Activated CD4-positive, alpha-beta memory T cell treated with anti-CD3 and anti-CD28 coated beads for 36 hours (primary cell): ENCODE data around the gene WFS1. TPM values are rescaled to one million over a fixed set of nuclear protein-coding genes. Genes with fewer than 3 reads are reported as not detected.

ENCODE experiments used
- CTCF ChIA-PET: fragments of 350-600 bp; sonication (Branson Sonifier 250); formaldehyde crosslinking; loops from one replicate; lab custom pipeline; 2021; ENCODE audit warnings: antibody characterized with exemption, inconsistent platforms; lab: Charles Lee
- POLR2A ChIA-PET: fragments of 350-600 bp; sonication (Branson Sonifier 250); formaldehyde crosslinking; loops from one replicate; lab custom pipeline; 2021; ENCODE audit warnings: antibody characterized with exemption; lab: Charles Lee
- DNase-seq: peaks from one replicate; pipeline ENCODE4 v3.0.0-alpha.2; 2020
- H3K27ac Mint-ChIP-seq: one replicate; pipeline ENCODE4 v1.8.0; 2021; ENCODE audit warnings: mixed read lengths
- H3K27me3 Mint-ChIP-seq: one replicate; pipeline ENCODE4 v1.8.0; 2021; ENCODE audit warnings: mixed read lengths
- H3K36me3 Mint-ChIP-seq: one replicate; pipeline ENCODE4 v1.8.0; 2021; ENCODE audit warnings: mixed read lengths
- H3K4me1 Mint-ChIP-seq: one replicate; pipeline ENCODE4 v1.8.0; 2021; ENCODE audit warnings: low read depth, mixed read lengths
- H3K4me3 Mint-ChIP-seq: one replicate; pipeline ENCODE4 v1.8.0; 2021; ENCODE audit warnings: mild to moderate bottlenecking, mixed read lengths
- H3K9me3 Mint-ChIP-seq: one replicate; pipeline ENCODE4 v1.8.0; 2021; ENCODE audit warnings: mixed read lengths
- intact Hi-C: fragments of 100-400 bp; cut with micrococcal nuclease; formaldehyde crosslinking; loops from one replicate; pipeline ENCODE4 v1.15.1; 2023
- total RNA-seq, 2 experiments: library from RNA; stranded (reverse); gene quantifications; one replicate each; pipeline ENCODE4 v1.2.3, GENCODE V29; 2021

Gene WFS1
- total RNA-seq, 2 experiments from 2014 or later = 4.6 to 5.3 TPM

DNA sequence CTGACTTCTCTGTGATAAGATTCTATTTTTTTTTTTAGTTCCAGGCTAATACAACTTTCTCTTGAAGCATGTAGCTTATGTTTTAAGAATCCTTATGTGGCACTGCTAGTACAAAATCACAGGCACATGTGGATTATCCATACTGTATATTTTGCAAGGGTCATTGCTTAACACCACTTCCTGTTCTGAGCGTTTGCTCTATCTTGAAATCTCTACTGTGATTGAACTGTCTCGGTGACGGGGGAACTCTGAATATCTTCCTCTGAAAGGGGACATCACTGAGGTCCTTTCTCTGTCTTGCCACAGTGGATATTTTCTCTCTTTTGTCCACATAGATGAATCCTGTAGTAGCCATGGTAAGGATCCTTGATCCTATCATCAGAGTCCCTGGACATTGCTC is 2.1 kb upstream of the WFS1 start:
- POLR2A ChIA-PET = no interaction called here

DNA sequence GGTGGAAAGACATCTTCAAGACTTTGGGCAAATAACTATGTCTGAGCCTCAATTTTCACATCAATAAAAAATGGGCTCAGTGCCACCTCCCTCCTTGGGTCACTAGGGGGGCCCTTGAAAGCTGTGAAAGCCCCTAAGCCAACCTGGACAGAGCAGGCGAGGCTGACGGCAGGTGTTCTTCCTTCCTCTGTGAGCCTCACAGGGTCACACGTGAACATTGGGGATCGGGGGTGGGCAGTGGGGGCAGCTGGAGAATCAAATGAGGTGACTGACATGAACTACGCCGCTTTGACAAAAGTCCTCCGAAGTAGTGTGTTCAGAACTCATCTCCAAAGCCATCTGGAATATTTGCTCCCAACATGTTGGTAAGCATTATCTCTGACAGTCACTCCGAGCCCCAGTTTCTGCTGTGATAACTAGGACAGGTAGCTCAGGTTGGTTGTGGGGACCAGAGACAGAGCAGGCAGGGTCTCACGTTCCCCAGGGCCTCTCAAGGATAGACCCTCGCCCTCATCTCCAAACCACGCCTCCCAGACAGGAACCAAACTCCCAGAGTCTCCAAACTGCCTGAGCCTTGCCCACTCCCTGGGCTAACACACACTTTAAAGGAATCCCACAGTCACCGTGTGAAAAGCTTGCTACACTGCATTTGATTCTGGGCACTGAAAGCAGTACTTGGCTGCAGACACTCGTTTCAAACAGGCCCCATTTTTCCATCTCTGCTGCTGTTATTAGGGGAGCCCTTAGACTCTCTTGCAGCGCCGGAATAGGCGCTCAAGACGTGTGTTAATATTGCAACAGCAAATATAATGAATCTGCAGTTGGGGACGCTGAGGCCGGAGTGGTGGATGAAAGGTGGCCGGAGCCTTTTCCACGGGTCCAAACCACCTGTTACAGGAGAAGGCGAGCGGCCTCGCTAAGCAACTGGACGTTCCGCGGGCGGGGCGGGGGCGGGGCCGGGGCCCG is 717 bp upstream of the WFS1 start:
- POLR2A ChIA-PET = interaction anchor here (1.4 kb wide), 1 partner anchor 69 kb away, joined by 6 read pairs; the partner anchor contains the start of gene JAKMIP1

More for the DNA sequence above, 2.1 kb upstream of the WFS1 start:
- Mint-ChIP-seq H3K4me1 (peaks cover 8% of the 10 kb centered on the region), H3K27ac (no peak overlapping the region), H3K4me3 (no peak overlapping the region), H3K27me3 (peaks cover 3% of the 10 kb centered on the region), H3K36me3 (no peaks in the 10 kb centered on the region), H3K9me3 (no peaks in the 10 kb centered on the region)
- DNase-seq = no peak
- CTCF ChIA-PET = interaction anchor here (0.9 to 4.4 kb wide), 3 partner anchors 14 to 66 kb away, joined by 5 to 28 read pairs (median 5); no protein-coding TSS in a partner anchor
- intact Hi-C loops = loop anchor here (5.0 kb wide), 1 partner anchor 60 kb away; no protein-coding TSS in a partner anchor

DNA sequence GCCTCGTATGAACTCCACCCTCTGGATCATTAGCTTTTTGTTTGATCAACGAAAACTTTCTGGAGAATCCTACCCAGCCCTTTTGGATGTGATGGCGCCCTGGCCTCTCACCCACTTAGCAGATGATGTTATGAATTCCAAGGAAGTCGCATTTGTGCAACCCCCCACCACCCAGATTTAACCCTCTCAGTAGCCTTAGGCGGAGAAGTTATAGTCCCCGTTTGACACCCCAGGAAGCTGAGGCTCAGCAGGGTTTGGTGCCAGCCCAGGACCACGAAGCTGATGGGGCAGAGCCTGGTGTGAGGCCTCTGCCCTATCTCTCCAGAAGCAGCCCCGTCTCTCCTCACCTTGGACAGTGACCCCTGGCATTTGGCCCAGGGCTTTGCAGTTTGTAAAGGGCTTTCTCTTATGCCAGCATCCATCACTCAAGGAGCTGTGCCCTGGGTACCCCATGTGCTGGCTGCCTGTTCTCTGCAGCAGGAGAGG is 1.0 kb downstream of the WFS1 start:
- Mint-ChIP-seq H3K4me1 (peaks cover 8% of the 10 kb centered on the region), H3K4me3 (peak overlapping the region; percentile 73), H3K27me3 (peaks cover 3% of the 10 kb centered on the region), H3K27ac (no peak overlapping the region), H3K36me3 (no peaks in the 10 kb centered on the region), H3K9me3 (no peaks in the 10 kb centered on the region)
- ChIA-PET CTCF (interaction anchor here (1.2 to 4.9 kb wide), 4 partner anchors 20 to 61 kb away, joined by 4 to 31 read pairs (median 17); no protein-coding TSS in a partner anchor), POLR2A (no interaction called here)
- DNase-seq = no peak
- intact Hi-C loops = no loop called here

More for the DNA sequence above, 717 bp upstream of the WFS1 start:
- intact Hi-C loops = loop anchor here (5.0 kb wide), 1 partner anchor 58 kb away; no protein-coding TSS in a partner anchor
- peaks cover 3% of the 10 kb centered on the region for H3K27me3 Mint-ChIP-seq
- H3K9me3 Mint-ChIP-seq = no peaks in the 10 kb centered on the region
- peak overlapping the region; percentile 71 for H3K4me3 Mint-ChIP-seq
- H3K36me3 Mint-ChIP-seq = no peaks in the 10 kb centered on the region
- H3K4me1 Mint-ChIP-seq = peaks cover 8% of the 10 kb centered on the region
- CTCF ChIA-PET = interaction anchor here (0.6 to 4.9 kb wide), 7 partner anchors 15 to 69 kb away, joined by 3 to 31 read pairs (median 5); partner anchors contain the start of gene JAKMIP1
- H3K27ac Mint-ChIP-seq = no peak overlapping the region
- no peak for DNase-seq

DNA sequence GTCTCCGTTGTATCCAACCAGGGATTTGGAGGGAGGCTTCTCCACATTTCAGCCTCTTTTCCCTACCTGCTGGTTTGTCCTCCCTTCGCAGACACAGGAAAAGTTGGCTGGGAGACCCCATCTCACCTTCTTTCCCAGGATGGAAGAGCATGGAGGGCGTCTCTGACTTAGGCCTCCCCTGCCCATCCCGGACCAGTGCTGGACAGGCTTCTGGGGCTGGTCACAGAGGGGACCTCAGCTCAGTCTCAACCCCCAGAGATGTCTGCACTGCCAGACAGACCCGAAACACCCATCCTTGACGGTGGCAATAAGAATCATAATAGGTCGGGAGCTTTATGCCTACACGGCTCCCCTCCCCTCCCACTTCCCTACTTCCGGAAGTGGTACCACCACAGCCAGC is 1.6 kb downstream of the WFS1 start:
- no peaks in the 10 kb centered on the region for H3K36me3 Mint-ChIP-seq
- no peak for DNase-seq
- peaks cover 3% of the 10 kb centered on the region for H3K27me3 Mint-ChIP-seq
- H3K4me3 Mint-ChIP-seq = no peak overlapping the region
- CTCF ChIA-PET = interaction anchor here (1.2 to 4.9 kb wide), 3 partner anchors 20 to 60 kb away, joined by 4 to 31 read pairs (median 6); no protein-coding TSS in a partner anchor
- POLR2A ChIA-PET = interaction anchor here (0.6 kb wide), 1 partner anchor 632 kb away, joined by 3 read pairs; no protein-coding TSS in a partner anchor
- intact Hi-C loops = no loop called here
- no peak overlapping the region for H3K27ac Mint-ChIP-seq
- H3K4me1 Mint-ChIP-seq = peaks cover 8% of the 10 kb centered on the region
- H3K9me3 Mint-ChIP-seq = no peaks in the 10 kb centered on the region

DNA sequence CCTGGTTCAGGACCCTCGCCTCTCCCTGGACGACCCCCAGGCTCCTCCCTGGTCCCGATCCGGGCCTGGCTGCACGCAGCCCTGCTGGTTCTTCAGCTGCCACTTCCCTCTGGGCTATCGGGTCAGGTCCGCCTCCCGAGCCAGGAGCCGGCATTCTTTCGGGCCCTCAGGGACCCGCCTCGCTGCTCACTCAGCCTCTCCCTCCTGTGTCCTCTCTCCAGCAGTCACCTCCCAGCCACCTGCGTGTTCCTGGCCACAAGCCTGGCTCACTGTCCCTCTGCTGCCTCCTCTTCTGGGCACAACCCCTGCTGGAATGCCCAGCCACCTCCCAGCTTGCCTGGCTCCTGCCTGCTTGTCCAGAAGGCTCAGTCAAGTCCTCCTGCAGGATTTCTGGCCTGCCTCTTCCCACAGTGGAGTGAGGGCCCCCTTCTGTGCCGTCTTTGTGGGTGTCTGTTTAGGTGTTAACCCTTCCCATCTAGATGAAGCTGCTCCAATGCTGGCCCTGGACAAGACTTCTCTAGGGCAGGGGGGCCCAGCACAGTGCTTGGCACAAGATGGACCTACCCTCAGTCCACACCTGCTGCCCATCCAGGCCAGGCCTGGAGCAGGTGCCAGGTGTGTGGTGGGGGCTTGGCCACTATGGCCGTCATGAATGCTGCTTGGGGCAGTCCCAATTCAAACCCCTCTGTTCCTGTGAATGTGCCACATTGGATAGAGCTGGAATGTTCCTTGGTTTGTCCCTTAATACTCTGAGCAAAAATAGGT is 2.2 kb downstream of the WFS1 start:
- H3K36me3 Mint-ChIP-seq = no peaks in the 10 kb centered on the region
- H3K4me1 Mint-ChIP-seq = peaks cover 8% of the 10 kb centered on the region
- POLR2A ChIA-PET = interaction anchor here (0.6 kb wide), 1 partner anchor 631 kb away, joined by 3 read pairs; no protein-coding TSS in a partner anchor
- no peaks in the 10 kb centered on the region for H3K9me3 Mint-ChIP-seq
- no peak overlapping the region for H3K4me3 Mint-ChIP-seq
- CTCF ChIA-PET = interaction anchor here (1.9 to 4.9 kb wide), 2 partner anchors 21 to 60 kb away, joined by 6 to 31 read pairs; no protein-coding TSS in a partner anchor
- no peak for DNase-seq
- no peak overlapping the region for H3K27ac Mint-ChIP-seq
- H3K27me3 Mint-ChIP-seq = peaks cover 3% of the 10 kb centered on the region
- intact Hi-C loops = no loop called here

DNA sequence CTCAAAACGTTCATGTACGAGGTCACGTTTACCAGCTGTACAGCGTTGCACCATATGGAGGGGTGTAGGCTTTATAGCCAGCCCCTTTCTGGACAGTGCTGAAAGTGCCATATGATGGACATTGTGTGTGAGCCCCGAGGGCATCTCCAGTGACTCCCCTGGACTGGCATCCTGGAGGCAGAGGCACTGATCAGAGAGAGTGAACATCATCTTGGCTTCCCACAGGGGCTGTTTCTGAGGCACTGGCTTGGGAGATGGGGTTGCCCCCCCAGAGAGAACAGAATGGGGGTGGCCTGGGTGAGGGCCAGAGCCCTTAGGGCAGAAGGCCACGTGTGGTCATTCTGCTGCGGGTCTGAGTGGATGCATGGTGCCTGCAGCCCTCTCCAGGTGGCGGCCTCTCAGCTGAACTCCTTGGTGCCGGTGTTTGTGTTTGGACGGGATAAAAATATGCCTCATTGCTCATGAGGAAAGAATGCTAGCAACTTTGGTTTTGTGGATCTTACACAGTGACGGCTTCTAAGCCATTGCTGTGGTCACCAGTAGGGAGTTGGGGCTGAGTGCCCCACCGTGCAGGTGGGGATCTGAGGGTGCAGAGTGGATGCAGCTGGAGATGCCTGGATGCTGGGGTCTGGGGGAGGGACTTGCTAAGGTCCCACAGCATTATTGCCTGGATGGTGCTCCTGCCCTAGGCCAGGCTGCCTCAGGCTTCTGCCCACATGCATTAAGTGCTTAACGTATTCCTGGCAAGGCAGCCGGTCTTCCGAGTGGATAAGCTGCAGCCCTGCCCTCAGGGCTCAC is 3.4 kb downstream of the WFS1 start:
- Mint-ChIP-seq H3K27me3 (peaks cover 3% of the 10 kb centered on the region), H3K9me3 (no peaks in the 10 kb centered on the region), H3K4me1 (peaks cover 8% of the 10 kb centered on the region), H3K36me3 (no peaks in the 10 kb centered on the region), H3K4me3 (no peak overlapping the region), H3K27ac (no peak overlapping the region)
- ChIA-PET POLR2A (no interaction called here), CTCF (interaction anchor here (4.9 kb wide), 1 partner anchor 59 kb away, joined by 31 read pairs; no protein-coding TSS in a partner anchor)
- intact Hi-C loops = no loop called here
- DNase-seq = no peak

DNA sequence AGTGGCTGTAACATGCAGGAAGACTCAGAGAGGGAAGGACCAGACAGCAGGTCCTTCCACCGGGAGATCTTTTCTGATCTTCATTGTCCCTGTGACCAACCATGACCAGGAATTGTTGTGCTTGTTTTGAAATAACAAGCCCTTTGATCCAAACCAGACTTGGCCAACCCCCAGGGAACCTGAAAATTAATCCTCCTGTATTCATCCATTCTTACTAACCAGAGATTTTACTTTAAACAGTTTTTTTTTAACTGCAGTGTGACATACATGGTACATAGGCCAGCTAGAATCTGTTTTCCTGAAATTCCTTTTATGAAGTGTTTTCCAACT is 4.0 kb downstream of the WFS1 start:
- H3K9me3 Mint-ChIP-seq = no peaks in the 10 kb centered on the region
- ChIA-PET CTCF (interaction anchor here (2.7 kb wide), 1 partner anchor 58 kb away, joined by 10 read pairs; no protein-coding TSS in a partner anchor), POLR2A (no interaction called here)
- intact Hi-C loops = no loop called here
- H3K4me3 Mint-ChIP-seq = no peak overlapping the region
- H3K36me3 Mint-ChIP-seq = no peaks in the 10 kb centered on the region
- H3K27me3 Mint-ChIP-seq = peaks cover 3% of the 10 kb centered on the region
- no peak overlapping the region for H3K27ac Mint-ChIP-seq
- DNase-seq = no peak
- H3K4me1 Mint-ChIP-seq = peaks cover 13% of the 10 kb centered on the region

DNA sequence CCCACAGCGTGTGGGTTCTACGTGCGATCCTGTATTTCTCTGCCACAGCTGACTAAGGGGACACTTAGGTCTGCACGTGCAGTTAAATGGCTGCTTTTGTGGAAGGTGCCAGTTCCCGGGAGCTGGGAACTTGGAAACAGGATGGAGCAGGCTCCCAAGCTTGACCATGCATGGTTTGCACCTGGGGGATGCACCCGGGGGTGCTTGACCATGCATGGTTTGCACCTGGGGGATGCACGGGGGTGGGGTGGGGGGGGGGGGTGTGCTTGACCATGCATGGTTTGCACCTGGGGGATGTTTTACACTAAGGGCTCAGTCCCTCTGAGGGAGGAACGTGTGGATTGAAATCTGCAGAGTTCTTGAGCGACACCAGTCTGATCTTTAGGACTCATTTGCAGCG is 5.7 kb downstream of the WFS1 start:
- no peaks in the 10 kb centered on the region for H3K36me3 Mint-ChIP-seq
- no peak for DNase-seq
- H3K27me3 Mint-ChIP-seq = peaks cover 3% of the 10 kb centered on the region
- ChIA-PET POLR2A (no interaction called here), CTCF (interaction anchor here (1.9 to 2.7 kb wide), 2 partner anchors 24 to 56 kb away, joined by 8 to 10 read pairs; no protein-coding TSS in a partner anchor)
- H3K4me1 Mint-ChIP-seq = peaks cover 11% of the 10 kb centered on the region
- no peak overlapping the region for H3K27ac Mint-ChIP-seq
- no peak overlapping the region for H3K4me3 Mint-ChIP-seq
- no peaks in the 10 kb centered on the region for H3K9me3 Mint-ChIP-seq
- intact Hi-C loops = no loop called here

DNA sequence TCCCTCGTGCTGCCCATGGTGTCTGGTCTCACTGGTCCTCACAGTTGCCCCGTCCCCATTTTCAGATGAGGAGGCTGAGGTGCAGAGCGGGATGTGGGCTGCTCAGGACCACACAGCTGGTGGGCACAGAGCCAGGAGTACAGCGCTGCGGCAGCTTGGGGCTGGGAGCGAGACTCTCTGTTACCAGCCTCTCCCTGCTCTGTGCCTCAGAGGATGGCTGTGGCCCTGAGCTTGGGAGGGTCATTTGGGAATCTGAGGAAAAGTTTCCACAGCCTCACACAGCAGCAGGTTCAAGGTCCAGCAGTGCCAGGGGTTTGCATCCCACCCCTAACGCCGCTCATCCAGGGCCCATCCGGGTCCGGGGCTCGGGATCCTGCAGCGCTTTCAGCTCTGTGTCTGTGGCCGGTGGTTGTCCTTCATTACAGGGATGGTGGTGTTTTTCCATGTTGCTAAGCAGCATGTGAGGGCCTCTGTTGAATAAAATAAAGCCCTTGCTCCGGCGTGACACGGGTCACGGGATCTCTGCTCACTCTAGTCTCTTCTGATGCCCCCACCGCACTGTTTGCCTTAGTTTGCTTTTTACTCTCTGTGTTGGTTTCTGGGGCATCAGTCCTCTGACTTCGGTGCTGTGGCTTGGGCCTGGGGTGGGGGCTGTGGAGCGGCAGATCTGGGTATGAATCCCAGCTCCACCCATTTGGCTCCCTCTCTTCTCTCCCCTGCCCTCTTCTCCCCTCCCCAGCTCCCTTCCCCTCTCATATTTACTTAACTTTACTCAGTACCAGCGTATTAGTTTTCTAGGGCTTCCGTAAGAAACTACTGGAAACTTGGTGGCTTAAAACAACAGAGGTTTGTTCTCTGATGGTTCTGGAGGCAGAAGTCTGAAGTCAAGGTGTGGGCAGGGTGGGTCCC is 6.5 kb downstream of the WFS1 start:
- no peak for DNase-seq
- intact Hi-C loops = no loop called here
- POLR2A ChIA-PET = no interaction called here
- H3K27me3 Mint-ChIP-seq = peaks cover 3% of the 10 kb centered on the region
- H3K4me3 Mint-ChIP-seq = no peak overlapping the region
- H3K27ac Mint-ChIP-seq = no peak overlapping the region
- no peaks in the 10 kb centered on the region for H3K9me3 Mint-ChIP-seq
- peaks cover 9% of the 10 kb centered on the region for H3K4me1 Mint-ChIP-seq
- no peaks in the 10 kb centered on the region for H3K36me3 Mint-ChIP-seq
- CTCF ChIA-PET = interaction anchor here (1.9 to 2.7 kb wide), 2 partner anchors 25 to 55 kb away, joined by 8 to 10 read pairs; no protein-coding TSS in a partner anchor

DNA sequence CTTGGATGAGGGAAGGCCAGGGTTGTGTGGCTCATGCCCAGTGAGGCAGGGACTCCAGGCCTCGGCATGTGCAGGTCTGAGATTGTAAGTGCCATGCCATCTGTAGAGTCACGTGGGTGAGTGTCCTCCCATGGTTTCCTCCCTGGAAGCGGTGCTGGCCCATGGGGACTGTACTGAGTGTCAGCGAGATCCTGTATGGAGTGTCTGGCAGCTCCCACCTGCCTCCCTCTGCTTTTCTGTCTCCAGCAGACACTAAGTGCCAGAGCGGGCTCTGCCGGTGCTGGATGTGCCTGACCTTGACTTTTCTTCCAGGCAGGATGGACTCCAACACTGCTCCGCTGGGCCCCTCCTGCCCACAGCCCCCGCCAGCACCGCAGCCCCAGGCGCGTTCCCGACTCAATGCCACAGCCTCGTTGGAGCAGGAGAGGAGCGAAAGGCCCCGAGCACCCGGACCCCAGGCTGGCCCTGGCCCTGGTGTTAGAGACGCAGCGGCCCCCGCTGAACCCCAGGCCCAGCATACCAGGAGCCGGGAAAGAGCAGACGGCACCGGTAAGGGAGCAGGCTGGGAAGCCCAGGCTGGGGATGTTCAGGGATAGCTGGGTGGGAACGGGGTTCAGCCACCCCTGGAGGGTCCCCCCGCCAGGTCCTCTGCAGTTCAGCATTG is 7.6 kb downstream of the WFS1 start:
- Mint-ChIP-seq H3K9me3 (no peaks in the 10 kb centered on the region), H3K4me3 (no peak overlapping the region), H3K36me3 (no peaks in the 10 kb centered on the region), H3K4me1 (peaks cover 9% of the 10 kb centered on the region), H3K27me3 (no peaks in the 10 kb centered on the region), H3K27ac (no peak overlapping the region)
- intact Hi-C loops = no loop called here
- ChIA-PET POLR2A (no interaction called here), CTCF (interaction anchor here (1.2 kb wide), 2 partner anchors 27 to 50 kb away, joined by 3 to 7 read pairs; no protein-coding TSS in a partner anchor)
- no peak for DNase-seq
